KMS-11 (cell line): ENCODE measurements around the gene PFKM.

Source experiments
- H2AFZ ChIP-seq: fragments of 200-600 bp; sonication (generic); 2 replicates; pipeline ENCODE4 v1.6.1; 2016; ENCODE audit warnings: antibody characterized with exemption, mixed run types, low read depth
- H3K27ac ChIP-seq: fragments of 200-600 bp; sonication (generic); 2 replicates; pipeline ENCODE4 v1.6.1; 2016; ENCODE audit warnings: mild to moderate bottlenecking, mixed run types
- H3K27me3 ChIP-seq: fragments of 200-600 bp; sonication (generic); 2 replicates; pipeline ENCODE4 v1.6.1; 2017; ENCODE audit warnings: mild to moderate bottlenecking, low read depth, mixed run types, moderate library complexity; ENCODE audit not compliant: insufficient read depth
- H3K36me3 ChIP-seq: fragments of 200-600 bp; sonication (generic); 2 replicates; pipeline ENCODE4 v1.6.1; 2017; ENCODE audit warnings: mild to moderate bottlenecking, mixed run types; ENCODE audit not compliant: insufficient read depth
- H3K4me1 ChIP-seq: fragments of 200-600 bp; sonication (generic); 2 replicates; pipeline ENCODE4 v1.6.1; 2016; ENCODE audit warnings: mild to moderate bottlenecking, low read depth, mixed run types; ENCODE audit not compliant: poor library complexity, severe bottlenecking
- H3K4me2 ChIP-seq: fragments of 200-600 bp; sonication (generic); 2 replicates; pipeline ENCODE4 v1.7.0; 2016; ENCODE audit warnings: mild to moderate bottlenecking, mixed run types
- H3K4me3 ChIP-seq: fragments of 200-600 bp; sonication (generic); IDR thresholded peaks from 2 replicates; pipeline ENCODE4 v1.6.1; 2017; ENCODE audit warnings: low read depth, low read length, mixed read lengths; ENCODE audit not compliant: insufficient read depth
- H3K79me2 ChIP-seq: fragments of 200-600 bp; sonication (generic); 2 replicates; pipeline ENCODE4 v1.6.1; 2016; ENCODE audit warnings: low read depth, mixed run types; ENCODE audit not compliant: insufficient read depth
- H3K9ac ChIP-seq: fragments of 200-600 bp; sonication (generic); 2 replicates; pipeline ENCODE4 v1.6.1; 2016; ENCODE audit warnings: mild to moderate bottlenecking, mixed run types
- H4K20me1 ChIP-seq: fragments of 200-600 bp; sonication (generic); 2 replicates; pipeline ENCODE4 v1.6.1; 2016; ENCODE audit warnings: mild to moderate bottlenecking, mixed run types; ENCODE audit not compliant: insufficient read depth
- TF ChIP-seq, protein P1 (sequence below): fragments of 200-600 bp; sonication (generic); conservative IDR thresholded peaks from 2 replicates; pipeline ENCODE4 v1.6.1; 2017; ENCODE audit warnings: low read depth, mild to moderate bottlenecking, antibody characterized with exemption, low read length, moderate library complexity, mixed read lengths

PFKM gene

DNA sequence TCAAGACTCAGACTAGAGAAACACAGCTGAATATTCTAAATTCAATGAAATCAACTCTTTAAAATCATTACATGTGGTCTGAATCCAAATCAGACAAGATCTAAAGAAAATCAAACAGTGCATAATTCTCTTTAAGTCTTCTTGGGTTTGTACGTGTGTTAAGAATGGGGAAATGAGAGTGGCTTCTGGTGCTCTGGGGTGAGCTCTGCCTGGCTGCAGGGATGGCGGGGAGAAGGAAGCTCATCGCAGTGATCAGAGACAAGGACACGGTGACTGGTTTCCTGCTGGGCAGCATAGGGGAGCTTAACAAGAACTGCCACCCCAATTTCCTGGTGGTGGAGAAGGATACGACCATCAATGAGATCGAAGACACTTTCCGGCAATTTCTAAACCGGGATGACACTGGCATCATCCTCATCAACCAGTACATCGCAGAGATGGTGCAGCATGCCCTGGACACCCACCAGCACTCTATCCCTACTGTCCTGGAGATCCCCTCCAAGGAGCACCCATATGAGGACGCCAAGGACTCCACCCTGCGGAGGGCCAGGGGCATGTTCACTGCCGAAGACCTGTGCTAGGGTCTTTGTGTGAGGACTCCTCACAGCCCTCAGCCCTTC, 34.2 kb upstream of the PFKM start:
- H3K36me3 ChIP-seq, result no peaks in the 10 kb centered on the region; the same call in 1 of the 2 replicates

DNA sequence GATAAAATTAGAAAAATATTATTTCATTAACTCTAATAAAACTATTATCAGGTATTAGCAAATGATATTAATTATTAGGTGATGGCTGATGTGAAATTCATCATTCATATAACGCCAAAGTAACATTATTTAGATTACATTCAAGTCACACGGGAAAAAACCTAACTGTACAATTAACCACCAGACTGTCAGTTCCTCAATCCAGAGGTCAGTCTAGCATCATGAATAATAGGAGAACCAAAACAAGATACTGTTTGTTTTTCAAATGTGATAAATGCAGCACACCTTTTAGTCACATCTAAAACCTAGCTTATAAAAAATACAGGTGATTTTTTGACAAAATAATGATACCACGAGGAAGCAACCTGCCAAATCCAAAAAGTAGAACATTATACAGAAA, 32.8 kb upstream of the PFKM start:
- Histone ChIP-seq H4K20me1 (no peaks in the 10 kb centered on the region), H3K4me1 (no peaks in the 10 kb centered on the region), H3K79me2 (no peaks in the 10 kb centered on the region), H2AFZ (no peak overlapping the region), H3K36me3 (no peaks in the 10 kb centered on the region; the same call in 1 of the 2 replicates), H3K4me3 (no peak overlapping the region), H3K27ac (no peak overlapping the region), H3K9ac (no peak overlapping the region), H3K4me2 (no peak overlapping the region), H3K27me3 (no peaks in the 10 kb centered on the region)
- TF ChIP-seq, protein P1, sequence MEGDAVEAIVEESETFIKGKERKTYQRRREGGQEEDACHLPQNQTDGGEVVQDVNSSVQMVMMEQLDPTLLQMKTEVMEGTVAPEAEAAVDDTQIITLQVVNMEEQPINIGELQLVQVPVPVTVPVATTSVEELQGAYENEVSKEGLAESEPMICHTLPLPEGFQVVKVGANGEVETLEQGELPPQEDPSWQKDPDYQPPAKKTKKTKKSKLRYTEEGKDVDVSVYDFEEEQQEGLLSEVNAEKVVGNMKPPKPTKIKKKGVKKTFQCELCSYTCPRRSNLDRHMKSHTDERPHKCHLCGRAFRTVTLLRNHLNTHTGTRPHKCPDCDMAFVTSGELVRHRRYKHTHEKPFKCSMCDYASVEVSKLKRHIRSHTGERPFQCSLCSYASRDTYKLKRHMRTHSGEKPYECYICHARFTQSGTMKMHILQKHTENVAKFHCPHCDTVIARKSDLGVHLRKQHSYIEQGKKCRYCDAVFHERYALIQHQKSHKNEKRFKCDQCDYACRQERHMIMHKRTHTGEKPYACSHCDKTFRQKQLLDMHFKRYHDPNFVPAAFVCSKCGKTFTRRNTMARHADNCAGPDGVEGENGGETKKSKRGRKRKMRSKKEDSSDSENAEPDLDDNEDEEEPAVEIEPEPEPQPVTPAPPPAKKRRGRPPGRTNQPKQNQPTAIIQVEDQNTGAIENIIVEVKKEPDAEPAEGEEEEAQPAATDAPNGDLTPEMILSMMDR, result no peak

More for the DNA sequence above, 34.2 kb upstream of the PFKM start:
- H3K27me3 ChIP-seq, result no peaks in the 10 kb centered on the region
- no peak overlapping the region for H2AFZ ChIP-seq
- H3K4me2 ChIP-seq, result no peak overlapping the region
- TF ChIP-seq, protein P1, result no peak
- no peak overlapping the region for H3K4me3 ChIP-seq
- no peak overlapping the region for H3K9ac ChIP-seq
- H3K79me2 ChIP-seq, result no peaks in the 10 kb centered on the region
- no peak overlapping the region for H3K27ac ChIP-seq
- no peaks in the 10 kb centered on the region for H4K20me1 ChIP-seq
- no peaks in the 10 kb centered on the region for H3K4me1 ChIP-seq

GRCh38 chr12:48092611-48093010, 26.6 kb upstream of the PFKM start:
- Histone ChIP-seq H3K79me2 (no peaks in the 10 kb centered on the region; the same call in 1 of the 2 replicates), H3K4me2 (no peak overlapping the region), H3K27ac (no peak overlapping the region), H3K4me1 (no peaks in the 10 kb centered on the region), H2AFZ (no peak overlapping the region), H3K4me3 (no peak overlapping the region), H3K9ac (no peak overlapping the region), H4K20me1 (no peaks in the 10 kb centered on the region), H3K36me3 (no peaks in the 10 kb centered on the region; the same call in 1 of the 2 replicates), H3K27me3 (no peaks in the 10 kb centered on the region)
- TF ChIP-seq, protein P1, result no peak

GRCh38 chr12:48104531-48104930, 14.6 kb upstream of the PFKM start:
- no peaks in the 10 kb centered on the region for H3K27me3 ChIP-seq
- no peaks in the 10 kb centered on the region for H4K20me1 ChIP-seq
- TF ChIP-seq, protein P1, result no peak
- H3K4me3 ChIP-seq, result no peak overlapping the region
- H3K4me2 ChIP-seq, result peak overlapping the region; percentile 81
- H3K27ac ChIP-seq, result peak overlapping the region; percentile 98
- H3K36me3 ChIP-seq, result no peaks in the 10 kb centered on the region
- peaks cover 53% of the 10 kb centered on the region for H3K79me2 ChIP-seq
- peaks cover 42% of the 10 kb centered on the region for H3K4me1 ChIP-seq
- H3K9ac ChIP-seq, result peak overlapping the region; percentile 95
- H2AFZ ChIP-seq, result no peak overlapping the region
